BJ (cell line): ENCODE results near the gene TAF3. TPM values are rescaled to one million over a fixed set of nuclear protein-coding genes. Genes with fewer than 3 reads are reported as not detected.

Experiments used
- CTCF ChIA-PET: fragments of 350-600 bp; formaldehyde crosslinking; extraction: SDS; loops from one replicate; lab custom pipeline; 2021; ENCODE audit warnings: antibody characterized with exemption, inconsistent platforms; lab: Yijun Ruan, JAX
- POLR2A ChIA-PET: fragments of 300-600 bp; sonication (Branson Sonifier 250); formaldehyde crosslinking; extraction: SDS; loops from one replicate; lab custom pipeline; 2021; ENCODE audit warnings: antibody characterized with exemption; lab: Charles Lee
- DNase-seq: peaks from one replicate; pipeline ENCODE4 v3.0.0-alpha.2; 2011; ENCODE audit warnings: low read depth
- H3K27me3 ChIP-seq: 2 replicates; pipeline ENCODE4 v1.6.0; 2011; ENCODE audit warnings: low read length; ENCODE audit not compliant: control insufficient read depth, insufficient read depth
- H3K36me3 ChIP-seq: 2 replicates; pipeline ENCODE4 v1.5.1; 2011; ENCODE audit warnings: low read length; ENCODE audit not compliant: control insufficient read depth, insufficient read depth
- H3K4me3 ChIP-seq: 2 replicates; pipeline ENCODE4 v1.5.1; 2011; ENCODE audit warnings: low read depth, mild to moderate bottlenecking, control low read depth, low read length
- polyA plus RNA-seq: library from polyadenylated mRNA; depleted of rRNA; stranded (reverse); fragments of >200 nt; gene quantifications from 2 replicates; pipeline ENCODE4 v1.2.3, GENCODE V29; 2011
- TF ChIP-seq, protein P1 (sequence below): IDR thresholded peaks from 2 replicates; pipeline ENCODE4 v1.5.1; 2011; ENCODE audit warnings: low read depth, mild to moderate bottlenecking, control low read depth, inconsistent platforms, low read length, moderate library complexity; ENCODE audit not compliant: insufficient read depth

The TAF3 gene
- polyA plus RNA-seq, 1 experiment = 1.8 TPM

DNA sequence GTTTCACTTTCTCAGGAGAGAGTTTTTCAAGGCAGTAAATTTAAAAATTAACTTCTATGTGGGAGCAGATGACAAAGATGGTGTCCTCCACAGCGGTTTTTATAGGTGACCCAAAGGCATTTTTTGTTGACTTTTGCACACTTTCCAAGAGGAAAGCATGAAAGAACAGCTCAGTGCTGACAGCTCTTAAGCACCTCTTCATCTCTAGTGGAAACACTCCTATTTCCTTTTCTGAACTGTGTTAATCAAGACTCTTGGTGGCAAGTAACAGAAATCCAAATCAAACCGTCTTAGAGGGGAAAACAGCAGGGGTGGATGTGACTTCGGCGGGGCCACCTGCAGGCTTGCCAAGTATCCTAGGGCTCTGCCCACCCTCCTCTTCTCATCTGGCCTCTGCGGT lies 164.4 kb downstream of the TAF3 start:
- Histone ChIP-seq H3K36me3 (no peaks in the 10 kb centered on the region; the same call in 1 of the 2 replicates), H3K4me3 (no peak overlapping the region), H3K27me3 (no peaks in the 10 kb centered on the region)
- TF ChIP-seq, protein P1, sequence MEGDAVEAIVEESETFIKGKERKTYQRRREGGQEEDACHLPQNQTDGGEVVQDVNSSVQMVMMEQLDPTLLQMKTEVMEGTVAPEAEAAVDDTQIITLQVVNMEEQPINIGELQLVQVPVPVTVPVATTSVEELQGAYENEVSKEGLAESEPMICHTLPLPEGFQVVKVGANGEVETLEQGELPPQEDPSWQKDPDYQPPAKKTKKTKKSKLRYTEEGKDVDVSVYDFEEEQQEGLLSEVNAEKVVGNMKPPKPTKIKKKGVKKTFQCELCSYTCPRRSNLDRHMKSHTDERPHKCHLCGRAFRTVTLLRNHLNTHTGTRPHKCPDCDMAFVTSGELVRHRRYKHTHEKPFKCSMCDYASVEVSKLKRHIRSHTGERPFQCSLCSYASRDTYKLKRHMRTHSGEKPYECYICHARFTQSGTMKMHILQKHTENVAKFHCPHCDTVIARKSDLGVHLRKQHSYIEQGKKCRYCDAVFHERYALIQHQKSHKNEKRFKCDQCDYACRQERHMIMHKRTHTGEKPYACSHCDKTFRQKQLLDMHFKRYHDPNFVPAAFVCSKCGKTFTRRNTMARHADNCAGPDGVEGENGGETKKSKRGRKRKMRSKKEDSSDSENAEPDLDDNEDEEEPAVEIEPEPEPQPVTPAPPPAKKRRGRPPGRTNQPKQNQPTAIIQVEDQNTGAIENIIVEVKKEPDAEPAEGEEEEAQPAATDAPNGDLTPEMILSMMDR = no peak
- CTCF ChIA-PET = no interaction called here
- DNase-seq = no peak
- POLR2A ChIA-PET = no interaction called here

DNA sequence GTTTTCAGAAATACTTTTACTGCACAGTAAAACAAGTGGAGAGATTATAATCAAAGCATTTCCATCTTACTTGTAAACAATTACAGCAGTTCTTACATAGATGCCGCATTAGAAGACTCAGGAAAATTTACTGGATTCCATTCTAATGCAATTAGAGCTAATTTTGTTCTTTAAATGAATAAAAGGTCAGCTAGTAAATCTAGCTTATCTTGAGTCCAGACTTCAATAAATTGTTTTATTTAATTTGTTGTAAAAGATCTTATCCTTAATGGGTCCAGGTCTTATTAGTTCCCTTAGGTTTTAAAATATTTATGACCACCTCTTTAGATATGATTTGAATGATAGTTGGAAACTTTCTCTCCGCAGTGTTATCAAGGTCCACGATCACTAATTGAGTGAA lies 166.0 kb downstream of the TAF3 start:
- no peak for DNase-seq
- Histone ChIP-seq H3K4me3 (no peak overlapping the region), H3K36me3 (no peaks in the 10 kb centered on the region), H3K27me3 (no peaks in the 10 kb centered on the region)
- TF ChIP-seq, protein P1 = no peak
- ChIA-PET POLR2A (no interaction called here), CTCF (no interaction called here)

DNA sequence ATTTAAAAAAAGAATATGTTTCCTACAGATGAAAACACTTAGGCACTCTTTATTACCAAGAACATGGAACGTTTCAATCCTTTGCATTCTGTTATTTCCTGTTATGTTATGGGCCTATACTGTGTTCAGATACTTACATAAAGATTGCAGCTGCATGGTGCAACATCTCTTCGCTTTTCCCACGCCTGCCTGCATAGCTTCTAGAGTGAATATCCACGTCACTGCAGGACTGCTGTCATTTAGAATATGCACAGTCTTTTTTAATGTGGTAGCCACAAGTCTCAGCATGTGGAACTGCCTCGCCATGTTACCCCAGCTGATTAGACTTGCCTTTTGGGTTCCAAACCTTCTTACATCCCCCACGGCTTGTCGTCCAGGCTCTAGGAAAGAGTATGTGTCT lies 166.6 kb downstream of the TAF3 start:
- POLR2A ChIA-PET = no interaction called here

GRCh38 chr10:7986851-7987250 lies 168.5 kb downstream of the TAF3 start:
- TF ChIP-seq, protein P1 = no peak
- Histone ChIP-seq H3K27me3 (no peaks in the 10 kb centered on the region), H3K36me3 (no peaks in the 10 kb centered on the region), H3K4me3 (no peak overlapping the region)
- no peak for DNase-seq
- ChIA-PET POLR2A (no interaction called here), CTCF (interaction anchor here (1.2 kb wide), 1 partner anchor 82 kb away, joined by 3 read pairs; no protein-coding TSS in a partner anchor)

More for the DNA sequence above, 166.6 kb downstream of the TAF3 start:
- TF ChIP-seq, protein P1 = no peak
- no peaks in the 10 kb centered on the region for H3K27me3 ChIP-seq
- CTCF ChIA-PET = no interaction called here
- H3K4me3 ChIP-seq = no peak overlapping the region
- DNase-seq = no peak
- no peaks in the 10 kb centered on the region for H3K36me3 ChIP-seq

DNA sequence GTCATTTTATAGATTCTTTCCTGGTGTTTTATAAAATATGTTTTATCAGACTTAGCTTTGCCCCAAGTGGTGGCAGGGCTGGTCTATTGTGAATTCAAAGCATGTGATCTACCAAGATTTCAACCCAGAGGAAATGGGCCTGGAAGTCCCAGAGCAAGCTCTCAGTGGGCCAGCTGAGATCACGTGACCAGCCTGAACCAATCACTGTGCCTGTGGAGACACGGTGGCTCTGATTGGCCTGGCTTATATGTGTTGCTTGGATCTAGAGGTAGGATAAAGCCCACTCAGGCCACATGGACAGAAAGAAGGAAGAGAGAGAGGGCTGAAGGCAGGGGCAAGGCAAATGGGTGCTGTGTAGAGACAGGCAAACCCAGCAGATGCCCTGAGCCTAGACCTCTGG lies 170.7 kb downstream of the TAF3 start:
- CTCF ChIA-PET = interaction anchor here (1.3 kb wide), 1 partner anchor 33 kb away, joined by 3 read pairs; no protein-coding TSS in a partner anchor
- H3K4me3 ChIP-seq = no peak overlapping the region
- no peak for DNase-seq
- POLR2A ChIA-PET = interaction anchor here (0.7 kb wide), 2 partner anchors 18 to 20 kb away, joined by 3 to 5 read pairs; no protein-coding TSS in a partner anchor
- H3K36me3 ChIP-seq = no peaks in the 10 kb centered on the region
- TF ChIP-seq, protein P1 = no peak
- H3K27me3 ChIP-seq = no peaks in the 10 kb centered on the region
